GM12878 (cell line): ENCODE data around the gene TESMIN. TPM values are rescaled to one million over a fixed set of nuclear protein-coding genes. Genes with fewer than 3 reads are reported as not detected.

ENCODE experiments used
- ATAC-seq: fragments of 200-7000 bp; cut with Tn5 transposase; 3 replicates; pipeline ENCODE4 v1.9.1; 2020; ENCODE audit warnings: mild to moderate bottlenecking, moderate library complexity
- BruUV-seq: library from RNA; stranded (reverse); fragments of 400-500 nt; replicated peaks from 2 replicates; lab custom pipeline; 2021; lab: Mats Ljungman, UMichigan
- CTCF ChIA-PET: fragments of 300-600 bp; sonication (Branson Sonifier 250); formaldehyde crosslinking; extraction: SDS; loops from one replicate; lab custom pipeline; 2021; ENCODE audit warnings: inconsistent platforms; lab: Yijun Ruan, JAX
- POLR2A ChIA-PET: fragments of 350-600 bp; formaldehyde crosslinking; extraction: SDS; loops from one replicate; lab custom pipeline; 2021; ENCODE audit warnings: inconsistent platforms; lab: Charles Lee
- RAD21 ChIA-PET: fragments of 300-600 bp; sonication (Branson Sonifier 250); formaldehyde crosslinking; loops from one replicate; lab custom pipeline; 2023; ENCODE audit warnings: antibody characterized with exemption; ENCODE audit not compliant: unreplicated experiment; lab: Charles Lee
- SMC1A ChIA-PET: fragments of 300-600 bp; sonication (Branson Sonifier 250); formaldehyde crosslinking; loops from one replicate; lab custom pipeline; 2023; ENCODE audit not compliant: unreplicated experiment, uncharacterized antibody; lab: Charles Lee
- DNase-seq: peaks from one replicate; pipeline ENCODE4 v3.0.0-alpha.2; 2011; ENCODE audit warnings: low read depth, low spot score
- FAIRE-seq: peaks from 3 replicates; lab custom pipeline; 2011; peaks lifted over from hg19 to GRCh38; lab: Jason Lieb, UNC
- H2AFZ ChIP-seq: 2 replicates; pipeline ENCODE4 v1.6.0; 2011; ENCODE audit warnings: low read depth, low read length, control low read depth; ENCODE audit not compliant: control insufficient read depth
- H3K27ac ChIP-seq: 2 replicates; pipeline ENCODE4 v1.5.1; 2011; ENCODE audit warnings: control low read depth; ENCODE audit not compliant: control insufficient read depth, insufficient read depth
- H3K27me3 ChIP-seq, 2 experiments: replicated peaks in 1 of 2; 2 replicates each; pipeline versions ENCODE4 v1.6.0 to v1.6.1; 2011; ENCODE audit warnings: low read length in 1 of 2; ENCODE audit not compliant: control insufficient read depth in 2 of 2, insufficient read depth in 2 of 2
- H3K36me3 ChIP-seq, 2 experiments: 2 replicates each; pipeline ENCODE4 v1.5.1; 2011; ENCODE audit warnings: low read length in 1 of 2; ENCODE audit not compliant: control insufficient read depth in 2 of 2, insufficient read depth in 2 of 2
- H3K4me1 ChIP-seq: 2 replicates; pipeline ENCODE4 v1.6.1; 2011; ENCODE audit warnings: mild to moderate bottlenecking, low read length, moderate library complexity, mixed read lengths; ENCODE audit not compliant: control insufficient read depth, insufficient read depth
- H3K4me2 ChIP-seq: 2 replicates; pipeline ENCODE4 v1.6.0; 2011; ENCODE audit warnings: control low read depth; ENCODE audit not compliant: control insufficient read depth, insufficient read depth
- H3K4me3 ChIP-seq: fragments of 200-600 bp; sonication (generic); 2 replicates; pipeline ENCODE4 v1.5.1; 2016
- H3K79me2 ChIP-seq: 2 replicates; pipeline ENCODE4 v1.6.0; 2011; ENCODE audit warnings: low read length; ENCODE audit not compliant: control insufficient read depth, insufficient read depth
- H3K9ac ChIP-seq: 2 replicates; pipeline ENCODE4 v1.8.0; 2011; ENCODE audit warnings: low read length, control low read depth, mixed read lengths; ENCODE audit not compliant: control insufficient read depth, insufficient read depth
- H3K9me3 ChIP-seq: replicated peaks from 3 replicates; pipeline ENCODE4 v1.5.1; 2011; ENCODE audit warnings: mild to moderate bottlenecking, low read length; ENCODE audit not compliant: control insufficient read depth, insufficient read depth
- H4K20me1 ChIP-seq: 2 replicates; pipeline ENCODE4 v1.6.0; 2011; ENCODE audit not compliant: control insufficient read depth, insufficient read depth
- FOS ChIP-seq: IDR thresholded peaks from 3 replicates; pipeline ENCODE4 v1.6.1; 2011; ENCODE audit warnings: borderline replicate concordance; ENCODE audit not compliant: insufficient read length; ENCODE audit errors: extremely low read depth
- GATAD2B ChIP-seq: fragments of 450-650 bp; conservative IDR thresholded peaks from 2 replicates; pipeline ENCODE4 v1.6.1; 2017; ENCODE audit warnings: low read depth, mild to moderate bottlenecking, moderate library complexity
- HCFC1 ChIP-seq: fragments of 150-350 bp; IDR thresholded peaks from 2 replicates; pipeline ENCODE4 v1.6.1; 2014; ENCODE audit warnings: low read length
- IRF3 ChIP-seq: fragments of 450-650 bp; IDR thresholded peaks from 2 replicates; pipeline ENCODE4 v1.6.1; 2014; ENCODE audit warnings: mild to moderate bottlenecking
- IRF5 ChIP-seq: fragments of 450-650 bp; IDR thresholded peaks from 2 replicates; pipeline ENCODE4 v1.6.1; 2017; ENCODE audit warnings: borderline replicate concordance
- JUND ChIP-seq: IDR thresholded peaks from 2 replicates; pipeline ENCODE4 v1.6.1; 2012; ENCODE audit warnings: low read depth, mild to moderate bottlenecking, low read length, improper control_type of control experiment, moderate library complexity
- NFYB ChIP-seq: IDR thresholded peaks from 2 replicates; pipeline ENCODE4 v1.6.1; 2011; ENCODE audit warnings: low read depth, mild to moderate bottlenecking, low read length, improper control_type of control experiment, moderate library complexity; ENCODE audit not compliant: insufficient read depth
- SIX5 ChIP-seq: IDR thresholded peaks from 2 replicates; pipeline ENCODE4 v1.6.1; 2011; ENCODE audit warnings: mild to moderate bottlenecking, low read depth, low read length, moderate library complexity; ENCODE audit not compliant: severe bottlenecking
- SMAD1 ChIP-seq: fragments of 450-650 bp; IDR thresholded peaks from 2 replicates; pipeline ENCODE4 v1.6.1; 2018; ENCODE audit warnings: mild to moderate bottlenecking, low read depth; ENCODE audit not compliant: partially characterized antibody
- STAT1 ChIP-seq: fragments of 450-650 bp; conservative IDR thresholded peaks from 2 replicates; pipeline ENCODE4 v1.6.1; 2014; ENCODE audit warnings: antibody characterized with exemption, mild to moderate bottlenecking
- TBL1XR1 ChIP-seq: IDR thresholded peaks from 2 replicates; pipeline ENCODE4 v1.6.1; 2012; ENCODE audit warnings: low read depth, low read length, improper control_type of control experiment
- WGBS: methylation state at CpG from one replicate; pipeline ENCODE4 v1.1.6; 2016; ENCODE audit warnings: low lambda C conversion rate; ENCODE audit not compliant: insufficient replicate concordance, insufficient coverage; ENCODE audit errors: missing lambda C conversion rate; 5-methylcytosine and 5-hydroxymethylcytosine counted together
- in situ Hi-C: fragments of 300-500 bp; cut with MboI; formaldehyde crosslinking; loops from 9 replicates; pipeline ENCODE4 v1.14.3; 2018; ENCODE audit warnings: mixed read lengths
- intact Hi-C: fragments of 100-400 bp; cut with micrococcal nuclease; formaldehyde crosslinking; loops from one replicate; pipeline ENCODE4 v1.14.2; 2022; ENCODE audit not compliant: unreplicated experiment
- polyA plus RNA-seq, 11 experiments: library from polyadenylated mRNA; depleted of rRNA in 4 of 11; unstranded in 6 of 11; stranded (reverse) in 5 of 11; fragments of >200 nt; fragmentation: Nextera tagmentation in 4 of 11; fragmentation: Illumina TruSeq in 1 of 11; extraction: Ambion mirVana in 4 of 11; extraction: Trizol in 1 of 11; gene quantifications; 1 replicate in 1 of 11; 2 replicates in 10 of 11; pipeline versions ENCODE4 v1.2.1 to v1.2.3, GENCODE V29; 2011 to 2016; ENCODE audit warnings: inconsistent platforms in 2 of 11, missing spikeins in 2 of 11, low read depth in 1 of 11
- total RNA-seq, 4 experiments: library from RNA; depleted of rRNA in 3 of 4; stranded (reverse); fragments of >200 nt in 3 of 4; fragmentation: Illumina TruSeq in 1 of 4; extraction: Trizol in 1 of 4; gene quantifications; 2 replicates each; pipeline versions ENCODE4 v1.2.1 to v1.2.3, GENCODE V29; 2013 to 2021
- TF ChIP-seq, protein P1 (sequence below), 3 experiments: IDR thresholded peaks in 2 of 3; conservative IDR thresholded peaks in 1 of 3; 2 replicates each; pipeline ENCODE4 v1.5.1; 2011; ENCODE audit warnings: low read depth in 3 of 3, low read length in 3 of 3, mild to moderate bottlenecking in 3 of 3, control low read depth in 2 of 3, moderate library complexity in 2 of 3, inconsistent platforms in 1 of 3, mixed read lengths in 1 of 3; ENCODE audit not compliant: control insufficient read depth in 2 of 3, insufficient read depth in 1 of 3; ENCODE audit errors: extremely low read depth in 1 of 3
- TF ChIP-seq, protein P2 (sequence below): fragments of 450-650 bp; IDR thresholded peaks from 2 replicates; pipeline ENCODE4 v1.6.1; 2016; ENCODE audit warnings: mild to moderate bottlenecking, moderate library complexity, borderline replicate concordance

TESMIN gene
- total and polyA plus RNA-seq, 10 of the 15 experiments (the other 5 are each of a cell fraction or from before 2014, with no cell fraction given), result 0.31 to 3.4 (median 1.2) TPM; not detected in 1

- no peaks in the 10 kb centered on the region for H3K36me3 ChIP-seq
- no peaks in the 10 kb centered on the region; the same call in 2 of the 3 replicates for H3K9me3 ChIP-seq
- ChIA-PET CTCF (no interaction called here), RAD21 (no interaction called here), POLR2A (no interaction called here), SMC1A (no interaction called here)
- H3K4me1 ChIP-seq, result no peaks in the 10 kb centered on the region
- BruUV-seq, result no TSS peak
- no peaks in the 10 kb centered on the region for H3K79me2 ChIP-seq
- H3K27ac ChIP-seq, result no peak overlapping the region
- no peaks in the 10 kb centered on the region for H4K20me1 ChIP-seq
- DNase-seq, result no peak
- H3K9ac ChIP-seq, result no peak overlapping the region
- intact Hi-C loops, result no loop called here
- no peaks in the 10 kb centered on the region; a peak in 1 of 4 replicates for H3K27me3 ChIP-seq
- TF ChIP-seq IRF5 (no peak), JUND (no peak), SMAD1 (no peak), TBL1XR1 (no peak), STAT1 (no peak), NFYB (no peak), FOS (no peak), GATAD2B (no peak), HCFC1 (no peak), SIX5 (no peak), IRF3 (no peak)
- TF ChIP-seq, protein P1, sequence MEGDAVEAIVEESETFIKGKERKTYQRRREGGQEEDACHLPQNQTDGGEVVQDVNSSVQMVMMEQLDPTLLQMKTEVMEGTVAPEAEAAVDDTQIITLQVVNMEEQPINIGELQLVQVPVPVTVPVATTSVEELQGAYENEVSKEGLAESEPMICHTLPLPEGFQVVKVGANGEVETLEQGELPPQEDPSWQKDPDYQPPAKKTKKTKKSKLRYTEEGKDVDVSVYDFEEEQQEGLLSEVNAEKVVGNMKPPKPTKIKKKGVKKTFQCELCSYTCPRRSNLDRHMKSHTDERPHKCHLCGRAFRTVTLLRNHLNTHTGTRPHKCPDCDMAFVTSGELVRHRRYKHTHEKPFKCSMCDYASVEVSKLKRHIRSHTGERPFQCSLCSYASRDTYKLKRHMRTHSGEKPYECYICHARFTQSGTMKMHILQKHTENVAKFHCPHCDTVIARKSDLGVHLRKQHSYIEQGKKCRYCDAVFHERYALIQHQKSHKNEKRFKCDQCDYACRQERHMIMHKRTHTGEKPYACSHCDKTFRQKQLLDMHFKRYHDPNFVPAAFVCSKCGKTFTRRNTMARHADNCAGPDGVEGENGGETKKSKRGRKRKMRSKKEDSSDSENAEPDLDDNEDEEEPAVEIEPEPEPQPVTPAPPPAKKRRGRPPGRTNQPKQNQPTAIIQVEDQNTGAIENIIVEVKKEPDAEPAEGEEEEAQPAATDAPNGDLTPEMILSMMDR (IDR thresholded peaks at IDR 0.05 in 2 of 3, conservative IDR thresholded peaks at IDR 0.05 in 1 of 3; ENCODE audit: control insufficient read depth in 2 of 3, extremely low read depth in 1 of 3, insufficient read depth in 1 of 3, low read depth in 3 of 3, low read length in 3 of 3), result no peak
- TF ChIP-seq, protein P2, sequence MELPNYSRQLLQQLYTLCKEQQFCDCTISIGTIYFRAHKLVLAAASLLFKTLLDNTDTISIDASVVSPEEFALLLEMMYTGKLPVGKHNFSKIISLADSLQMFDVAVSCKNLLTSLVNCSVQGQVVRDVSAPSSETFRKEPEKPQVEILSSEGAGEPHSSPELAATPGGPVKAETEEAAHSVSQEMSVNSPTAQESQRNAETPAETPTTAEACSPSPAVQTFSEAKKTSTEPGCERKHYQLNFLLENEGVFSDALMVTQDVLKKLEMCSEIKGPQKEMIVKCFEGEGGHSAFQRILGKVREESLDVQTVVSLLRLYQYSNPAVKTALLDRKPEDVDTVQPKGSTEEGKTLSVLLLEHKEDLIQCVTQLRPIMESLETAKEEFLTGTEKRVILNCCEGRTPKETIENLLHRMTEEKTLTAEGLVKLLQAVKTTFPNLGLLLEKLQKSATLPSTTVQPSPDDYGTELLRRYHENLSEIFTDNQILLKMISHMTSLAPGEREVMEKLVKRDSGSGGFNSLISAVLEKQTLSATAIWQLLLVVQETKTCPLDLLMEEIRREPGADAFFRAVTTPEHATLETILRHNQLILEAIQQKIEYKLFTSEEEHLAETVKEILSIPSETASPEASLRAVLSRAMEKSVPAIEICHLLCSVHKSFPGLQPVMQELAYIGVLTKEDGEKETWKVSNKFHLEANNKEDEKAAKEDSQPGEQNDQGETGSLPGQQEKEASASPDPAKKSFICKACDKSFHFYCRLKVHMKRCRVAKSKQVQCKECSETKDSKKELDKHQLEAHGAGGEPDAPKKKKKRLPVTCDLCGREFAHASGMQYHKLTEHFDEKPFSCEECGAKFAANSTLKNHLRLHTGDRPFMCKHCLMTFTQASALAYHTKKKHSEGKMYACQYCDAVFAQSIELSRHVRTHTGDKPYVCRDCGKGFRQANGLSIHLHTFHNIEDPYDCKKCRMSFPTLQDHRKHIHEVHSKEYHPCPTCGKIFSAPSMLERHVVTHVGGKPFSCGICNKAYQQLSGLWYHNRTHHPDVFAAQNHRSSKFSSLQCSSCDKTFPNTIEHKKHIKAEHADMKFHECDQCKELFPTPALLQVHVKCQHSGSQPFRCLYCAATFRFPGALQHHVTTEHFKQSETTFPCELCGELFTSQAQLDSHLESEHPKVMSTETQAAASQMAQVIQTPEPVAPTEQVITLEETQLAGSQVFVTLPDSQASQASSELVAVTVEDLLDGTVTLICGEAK, result no peak
- no peak overlapping the region for H2AFZ ChIP-seq
- no peak for ATAC-seq
- in situ Hi-C loops, result no loop called here
- no peak for FAIRE-seq
- WGBS, result 41% methylated on average over 9 of the region's 9 CpGs
- no peak overlapping the region for H3K4me3 ChIP-seq
- H3K4me2 ChIP-seq, result no peak overlapping the region
These were observed 87.2 kb downstream of the TESMIN start for GRCh38 chr11:68664141-68664540.
